Stimulated activated CD8-positive, alpha-beta memory T cell treated with anti-CD3 and anti-CD28 coated beads, Interleukin-7, amount 100 ng/mL, for 48 hours (primary cell): Measurements from ENCODE around the gene USP6.
"Not testable (repeated sequence)": the region's sequence is repeated elsewhere in the genome, so short reads cannot be mapped to it uniquely, and the experiment has no call there.

Experiments
- DNase-seq, 2 donors: peaks; one replicate each; pipeline ENCODE4 v3.0.0-alpha.2; 2020; ENCODE audit warnings: low read depth in 1 of 2; ENCODE audit errors: extremely low read depth in 1 of 2

USP6 gene

GRCh38 chr17:5115673-5116651, at the start of gene USP6:
USP6 (plus strand) TSS chr17:5116032; CDS start chr17:5130368, 14,336 bp downstream.
- DNase-seq = no peak

GRCh38 chr17:5068236-5068635, 47.6 kb upstream of the USP6 start:
- no peak for DNase-seq

- no peak for DNase-seq
These were observed 46.1 kb upstream of the USP6 start for GRCh38 chr17:5069724-5070123.

- DNase-seq = not testable (repeated sequence)
These were observed 40.4 kb upstream of the USP6 start for GRCh38 chr17:5075472-5075871.

GRCh38 chr17:5077275-5077674, 38.6 kb upstream of the USP6 start:
- DNase-seq = not testable (repeated sequence)

- DNase-seq = no peak
These were observed 38.1 kb upstream of the USP6 start for GRCh38 chr17:5077781-5078105.

GRCh38 chr17:5078106-5079028, 37.5 kb upstream of the USP6 start, which contains the start of gene ZFP3:
ZFP3 (plus strand) TSS chr17:5078467; CDS start chr17:5091505, 13,038 bp downstream.
- DNase-seq = peak; percentile 62 to 74

GRCh38 chr17:5080591-5080990, 35.2 kb upstream of the USP6 start:
- DNase-seq = no peak

GRCh38 chr17:5092218-5093010, 23.4 kb upstream of the USP6 start:
- DNase-seq = no peak

- DNase-seq = no peak
These were observed 19.1 kb upstream of the USP6 start for GRCh38 chr17:5096731-5097100.

GRCh38 chr17:5097101-5097834, 18.6 kb upstream of the USP6 start:
- DNase-seq = peak in 1 of 2 donors; percentile 9

GRCh38 chr17:5099271-5099670, 16.6 kb upstream of the USP6 start:
- no peak for DNase-seq

- no peak for DNase-seq
These were observed 15.0 kb upstream of the USP6 start for GRCh38 chr17:5100832-5101231.

GRCh38 chr17:5110816-5111215, 5.0 kb upstream of the USP6 start:
- no peak for DNase-seq

- peak; percentile 89 to 92 for DNase-seq
These were observed 4.2 kb upstream of the USP6 start, which contains the start of gene ZNF232 for GRCh38 chr17:5111402-5112204. ZNF232 (minus strand) TSS chr17:5111878; CDS start chr17:5111822, 56 bp downstream.

GRCh38 chr17:5118219-5118618, 2.4 kb downstream of the USP6 start:
- DNase-seq = no peak

GRCh38 chr17:5120036-5120435, 4.2 kb downstream of the USP6 start:
- DNase-seq = no peak

GRCh38 chr17:5120436-5121185, 4.8 kb downstream of the USP6 start:
- DNase-seq = not testable (repeated sequence)
